ENCODE measurements around the gene BTBD10.

- no peak for TF ChIP-seq CTCF (IDR thresholded peaks at IDR 0.05; ENCODE audit: poor library complexity)
- TF ChIP-seq EZH2 (IDR thresholded peaks at IDR 0.05; ENCODE audit: borderline replicate concordance): no peak
Observed at GRCh38 chr11:13462901-13463778, at the start of gene BTBD10.
